HCT116 (cell line): ENCODE results near the gene THSD7B.

Experiments
- CEBPB ChIP-seq: IDR thresholded peaks from 2 replicates; pipeline ENCODE4 v1.6.1; 2012; ENCODE audit warnings: low read depth
- EGR1 ChIP-seq: IDR thresholded peaks from 2 replicates; pipeline ENCODE4 v1.6.1; 2012; ENCODE audit warnings: low read depth
- EZH2 ChIP-seq: fragments of 200-600 bp; sonication (generic); IDR thresholded peaks from 2 replicates; pipeline ENCODE4 v1.6.1; 2017; ENCODE audit warnings: antibody characterized with exemption, mixed run types
- EZH2phosphoT487 ChIP-seq: fragments of 200-600 bp; IDR thresholded peaks from 2 replicates; pipeline ENCODE4 v1.6.1; 2018; ENCODE audit warnings: antibody characterized with exemption, borderline replicate concordance
- POLR2A ChIP-seq: IDR thresholded peaks from 2 replicates; pipeline ENCODE4 v1.7.0; 2011; ENCODE audit warnings: borderline replicate concordance; ENCODE audit not compliant: insufficient read depth, insufficient read length; ENCODE audit errors: extremely low read depth
- SP1 ChIP-seq: IDR thresholded peaks from 2 replicates; pipeline ENCODE4 v1.6.1; 2012; ENCODE audit warnings: low read depth
- YY1 ChIP-seq: IDR thresholded peaks from 2 replicates; pipeline ENCODE4 v1.6.1; 2011; ENCODE audit warnings: low read length, low read depth, moderate library complexity, mild to moderate bottlenecking; ENCODE audit not compliant: insufficient replicate concordance; ENCODE audit errors: extremely low read depth
- TF ChIP-seq, protein P1 (sequence below), 3 experiments: fragments of 200-600 bp in 1 of 3; sonication (generic) in 1 of 3; IDR thresholded peaks in 2 of 3; conservative IDR thresholded peaks in 1 of 3; 2 replicates each; pipeline ENCODE4 v1.5.1; 2012 to 2017; ENCODE audit warnings: low read depth in 2 of 3, low read length in 2 of 3, antibody characterized with exemption in 1 of 3, borderline replicate concordance in 1 of 3, control low read depth in 1 of 3, mild to moderate bottlenecking in 1 of 3, mixed read lengths in 1 of 3, mixed run types in 1 of 3, moderate library complexity in 1 of 3; ENCODE audit not compliant: insufficient read depth in 1 of 3
- TF ChIP-seq, protein P2 (sequence below): IDR thresholded peaks from 2 replicates; pipeline ENCODE4 v1.6.1; 2012

DNA sequence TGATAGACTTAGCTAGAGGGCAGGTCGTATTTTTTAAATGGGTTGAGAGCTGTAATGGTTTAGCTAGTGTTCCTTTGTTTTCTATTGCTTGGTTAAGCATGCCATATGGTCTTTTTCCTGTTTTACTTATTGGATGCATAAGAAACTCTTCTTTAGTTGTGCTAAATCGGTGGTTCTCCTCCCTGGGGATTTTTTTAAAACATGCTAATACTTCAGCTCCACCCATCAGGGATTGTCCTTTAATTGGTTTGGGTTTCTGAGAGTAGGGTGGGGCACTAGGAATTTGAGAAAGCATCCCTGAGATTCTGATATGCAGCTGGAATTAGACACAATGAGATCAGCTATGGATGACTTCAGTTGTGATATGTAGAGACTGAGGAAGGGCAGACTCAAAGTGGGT, 497.2 kb downstream of the THSD7B start:
- TF ChIP-seq EZH2phosphoT487, result no peak
- no peak for TF ChIP-seq SP1
- TF ChIP-seq EZH2, result no peak
- TF ChIP-seq, protein P1, sequence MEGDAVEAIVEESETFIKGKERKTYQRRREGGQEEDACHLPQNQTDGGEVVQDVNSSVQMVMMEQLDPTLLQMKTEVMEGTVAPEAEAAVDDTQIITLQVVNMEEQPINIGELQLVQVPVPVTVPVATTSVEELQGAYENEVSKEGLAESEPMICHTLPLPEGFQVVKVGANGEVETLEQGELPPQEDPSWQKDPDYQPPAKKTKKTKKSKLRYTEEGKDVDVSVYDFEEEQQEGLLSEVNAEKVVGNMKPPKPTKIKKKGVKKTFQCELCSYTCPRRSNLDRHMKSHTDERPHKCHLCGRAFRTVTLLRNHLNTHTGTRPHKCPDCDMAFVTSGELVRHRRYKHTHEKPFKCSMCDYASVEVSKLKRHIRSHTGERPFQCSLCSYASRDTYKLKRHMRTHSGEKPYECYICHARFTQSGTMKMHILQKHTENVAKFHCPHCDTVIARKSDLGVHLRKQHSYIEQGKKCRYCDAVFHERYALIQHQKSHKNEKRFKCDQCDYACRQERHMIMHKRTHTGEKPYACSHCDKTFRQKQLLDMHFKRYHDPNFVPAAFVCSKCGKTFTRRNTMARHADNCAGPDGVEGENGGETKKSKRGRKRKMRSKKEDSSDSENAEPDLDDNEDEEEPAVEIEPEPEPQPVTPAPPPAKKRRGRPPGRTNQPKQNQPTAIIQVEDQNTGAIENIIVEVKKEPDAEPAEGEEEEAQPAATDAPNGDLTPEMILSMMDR (IDR thresholded peaks at IDR 0.05 in 2 of 3, conservative IDR thresholded peaks at IDR 0.05 in 1 of 3; ENCODE audit: borderline replicate concordance in 1 of 3, insufficient read depth in 1 of 3, low read depth in 2 of 3, low read length in 2 of 3), result no peak
- TF ChIP-seq, protein P2, sequence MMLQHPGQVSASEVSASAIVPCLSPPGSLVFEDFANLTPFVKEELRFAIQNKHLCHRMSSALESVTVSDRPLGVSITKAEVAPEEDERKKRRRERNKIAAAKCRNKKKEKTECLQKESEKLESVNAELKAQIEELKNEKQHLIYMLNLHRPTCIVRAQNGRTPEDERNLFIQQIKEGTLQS, result no peak
- no peak for TF ChIP-seq YY1
- no peak for TF ChIP-seq EGR1
- no peak for TF ChIP-seq POLR2A
- TF ChIP-seq CEBPB, result no peak
